IPS-NIHi7 (cell line): Measurements from ENCODE around the gene HMBS.
A peak's percentile ranks its signal among the peaks of the same experiment; 100 is the strongest.
"Not testable (repeated sequence)": the region's sequence is repeated elsewhere in the genome, so short reads cannot be mapped to it uniquely, and the experiment has no call there.

ENCODE experiments used
- DNase-seq: peaks from one replicate; pipeline ENCODE4 v3.0.0; 2012; ENCODE audit warnings: mixed read lengths; ENCODE audit errors: extremely low spot score

HMBS gene

DNA sequence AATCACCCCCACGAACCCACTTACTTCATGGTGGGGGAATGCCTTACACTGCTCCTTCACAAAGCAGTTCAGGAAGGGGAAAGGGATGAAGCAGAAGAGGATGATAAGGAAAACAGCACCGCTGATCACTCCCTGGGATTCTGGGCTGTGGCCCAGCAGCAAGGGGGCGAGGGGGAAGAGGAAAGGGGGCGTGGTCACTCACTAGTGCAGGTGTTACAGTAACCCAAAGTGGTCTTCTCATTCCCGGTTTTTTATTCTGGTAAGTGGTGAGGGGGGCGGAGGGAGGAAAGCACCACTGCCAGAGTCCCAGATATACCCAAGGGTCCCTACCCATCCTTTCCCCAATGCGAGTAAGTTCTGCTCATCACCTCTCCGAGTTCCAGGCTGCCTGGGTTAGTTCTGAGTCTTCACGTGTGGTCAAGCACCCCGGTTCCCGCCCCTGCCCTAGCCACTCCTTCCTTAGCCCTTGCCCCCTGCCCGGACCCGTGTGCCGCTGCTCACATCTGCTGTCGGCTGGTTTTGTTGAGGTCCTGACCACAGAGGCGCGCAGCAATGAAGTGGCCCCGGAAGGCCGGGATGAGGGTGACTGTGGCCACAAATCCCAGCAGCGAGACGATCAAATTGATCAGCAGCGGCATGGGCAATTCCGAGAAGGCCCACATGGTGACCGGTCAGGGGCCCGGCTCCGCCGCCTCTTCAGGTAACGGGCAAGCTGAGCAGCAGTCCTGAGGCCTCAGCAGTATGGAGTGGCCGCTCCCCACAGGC is 16.5 kb downstream of the HMBS start:
- peak; percentile 51 for DNase-seq

GRCh38 chr11:119101759-119102423 is 17.2 kb downstream of the HMBS start, which contains the start of gene DPAGT1:
TSS of gene DPAGT1 (minus strand) at chr11:119101853. CDS start at chr11:119101655, 198 bp downstream.
- DNase-seq: peak; percentile 86

DNA sequence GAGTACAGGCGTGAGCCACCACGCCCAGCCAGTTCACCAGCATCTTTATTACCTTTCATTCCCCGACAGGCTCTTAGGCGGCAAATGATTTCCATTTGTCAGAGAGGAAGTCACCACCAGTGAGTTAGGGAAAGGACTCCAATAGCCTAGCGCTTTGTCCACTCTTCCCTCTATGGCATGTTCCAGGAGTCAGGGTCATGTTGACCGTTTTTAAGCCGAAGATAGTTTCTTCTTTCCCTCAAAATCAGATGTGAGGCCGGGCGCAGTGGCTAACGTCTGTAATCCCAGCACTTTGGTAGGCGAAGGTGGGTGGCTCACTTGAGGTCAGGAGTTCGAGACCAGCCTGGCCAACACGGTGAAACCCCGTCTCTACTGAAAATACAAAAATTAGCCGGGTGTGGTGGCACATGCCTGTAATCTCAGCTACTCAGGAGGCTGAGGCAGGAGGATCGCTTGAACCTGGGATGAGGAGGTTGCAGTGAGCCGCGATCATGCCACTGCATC is 18.5 kb downstream of the HMBS start:
- DNase-seq: not testable (repeated sequence)

DNA sequence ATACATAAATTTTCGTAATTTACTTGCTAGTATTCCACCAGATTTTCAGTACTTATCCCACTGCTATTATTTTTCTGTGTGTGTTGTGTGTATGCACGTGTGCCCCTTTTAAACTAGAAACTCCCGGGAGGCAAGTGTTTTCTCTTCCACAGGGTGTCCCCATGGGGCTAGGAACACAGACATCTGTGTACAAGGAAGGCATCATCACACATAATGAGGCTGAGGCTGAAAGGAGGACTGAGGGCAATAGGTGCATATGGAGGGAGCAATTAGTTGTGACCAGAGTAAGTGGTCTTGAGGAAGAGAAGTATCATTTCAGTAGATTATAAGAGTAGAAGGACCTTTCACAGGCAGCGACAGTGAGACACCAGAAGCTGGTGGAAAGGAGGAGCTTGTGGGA is 19.1 kb downstream of the HMBS start:
- DNase-seq: no peak

DNA sequence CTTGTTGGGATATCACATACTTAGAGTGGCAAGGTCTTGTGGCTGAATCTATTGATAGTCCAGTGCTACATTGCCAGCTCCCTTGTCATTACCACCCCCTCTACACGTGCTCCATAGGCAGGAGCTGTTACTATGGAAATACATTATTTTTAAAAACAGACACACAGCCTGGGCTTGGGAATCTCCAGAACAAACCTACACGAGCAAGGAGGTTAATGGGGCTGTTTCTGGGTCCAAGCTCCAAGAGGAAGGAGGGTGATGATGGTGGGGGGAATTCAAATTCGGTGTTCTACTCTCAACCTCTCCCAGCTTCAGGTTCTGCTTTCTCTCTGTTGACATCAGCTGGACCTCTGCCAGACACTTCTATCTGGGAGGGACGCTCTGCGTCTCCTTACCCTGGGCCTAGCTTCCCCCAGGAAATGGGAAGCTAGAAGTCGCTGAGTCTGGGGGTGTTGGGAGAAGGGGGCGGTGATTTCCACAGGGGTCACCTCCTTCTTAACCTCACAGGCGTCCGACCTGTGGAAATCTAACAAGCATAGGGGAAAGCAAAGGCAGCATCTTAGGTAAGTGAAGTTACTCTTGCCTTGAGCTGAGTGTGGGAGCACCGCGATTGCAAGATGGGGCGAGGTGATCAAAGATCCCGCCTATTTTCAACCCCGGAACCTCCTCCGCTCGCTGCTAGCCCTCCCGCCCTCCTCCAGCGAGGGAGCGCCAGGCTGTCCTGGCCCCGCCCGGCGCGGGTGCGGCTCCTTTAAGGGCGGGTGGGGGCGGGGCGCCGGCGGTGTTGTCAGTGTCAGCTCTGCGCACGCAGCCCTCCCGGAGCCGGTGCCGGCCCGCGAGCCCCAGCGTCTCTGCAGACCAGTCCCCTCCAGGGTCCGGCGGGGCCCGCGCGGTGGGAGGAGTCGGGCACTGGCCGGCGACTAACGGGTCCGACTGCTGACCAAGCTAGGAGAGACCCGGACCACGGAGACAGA is 22.2 kb downstream of the HMBS start, which contains the start of gene C2CD2L:
Gene C2CD2L (plus strand): TSS at position 781 of the 974 bp plus-strand sequence. CDS start 398 bp downstream, outside the sequence.
- DNase-seq: peak; percentile 93

- peak; percentile 19 for DNase-seq
Observed at GRCh38 chr11:119107538-119108145, 23.0 kb downstream of the HMBS start.

DNA sequence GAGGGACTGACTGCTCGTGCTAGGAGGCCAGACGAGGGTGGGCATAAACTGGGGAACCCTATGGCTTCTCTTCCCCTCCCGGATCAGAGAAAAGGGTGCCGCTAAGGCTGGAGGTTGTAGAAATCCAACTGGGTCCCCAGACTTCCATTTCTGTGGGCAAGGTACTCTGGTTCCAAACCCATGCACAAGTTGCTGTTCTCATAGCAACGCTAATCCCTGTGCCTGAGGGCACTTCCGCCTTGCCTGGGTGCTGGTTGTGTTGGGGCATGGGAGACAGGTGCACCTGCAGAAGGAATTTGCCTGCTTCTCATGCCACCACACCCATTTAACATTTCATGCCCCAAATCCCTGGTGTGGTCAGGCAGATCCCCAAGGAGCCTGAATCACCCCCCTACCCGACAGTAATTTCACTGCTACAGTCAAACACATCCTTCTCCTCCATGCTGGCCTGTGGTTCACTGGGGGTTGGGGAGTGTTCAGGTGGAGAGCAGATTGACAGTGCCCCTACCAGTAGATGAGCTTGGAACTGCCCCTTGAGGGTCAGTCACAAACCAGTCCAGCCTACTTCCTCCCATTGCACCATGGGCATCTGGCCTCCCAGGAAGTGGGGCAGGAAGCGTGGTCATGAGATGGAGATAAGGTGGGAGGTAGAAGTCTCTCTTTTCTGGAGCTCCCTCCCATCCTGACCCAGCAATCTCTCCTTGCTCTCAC is 23.6 kb downstream of the HMBS start:
- peak; percentile 32 for DNase-seq

DNA sequence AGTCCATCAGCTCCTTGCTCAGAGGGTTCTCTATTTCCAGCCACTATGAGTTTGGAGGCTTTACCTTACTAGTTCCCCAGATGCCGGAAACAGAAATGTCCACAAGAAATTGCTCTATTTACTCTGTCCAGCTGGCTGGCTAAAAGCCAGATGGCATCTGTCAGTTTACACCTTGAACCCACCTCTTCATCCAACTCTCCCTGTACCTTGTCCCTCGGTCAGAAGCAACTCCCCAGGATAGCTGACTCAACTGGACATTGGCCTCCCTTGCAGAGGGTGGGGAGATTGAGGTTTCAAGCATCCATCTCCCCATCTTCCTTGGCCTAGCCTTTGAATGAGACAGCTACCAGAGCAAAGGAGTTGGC is 24.2 kb downstream of the HMBS start:
- no peak for DNase-seq

DNA sequence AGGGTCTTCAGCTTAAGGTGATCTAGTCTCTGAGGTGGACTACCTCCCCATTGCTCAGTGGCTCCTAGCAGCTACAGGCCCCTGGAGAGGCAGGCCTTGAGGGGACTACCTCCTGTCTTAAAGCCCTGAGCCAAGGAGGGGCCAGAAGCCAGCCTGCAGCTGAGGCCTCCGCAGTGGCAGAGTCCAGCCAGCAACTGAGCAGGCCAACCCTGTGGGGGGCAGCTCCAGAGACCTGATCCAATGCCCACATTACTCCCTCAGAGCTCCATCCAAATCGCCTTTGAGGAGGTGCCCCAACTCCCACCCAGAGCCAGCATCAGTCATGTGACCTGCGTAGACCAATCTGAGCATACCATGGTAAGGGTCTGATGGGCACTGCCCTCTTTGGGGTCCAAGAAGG is 25.2 kb downstream of the HMBS start:
- no peak for DNase-seq

- no peak for DNase-seq
Observed at GRCh38 chr11:119110439-119110838, 25.8 kb downstream of the HMBS start.

DNA sequence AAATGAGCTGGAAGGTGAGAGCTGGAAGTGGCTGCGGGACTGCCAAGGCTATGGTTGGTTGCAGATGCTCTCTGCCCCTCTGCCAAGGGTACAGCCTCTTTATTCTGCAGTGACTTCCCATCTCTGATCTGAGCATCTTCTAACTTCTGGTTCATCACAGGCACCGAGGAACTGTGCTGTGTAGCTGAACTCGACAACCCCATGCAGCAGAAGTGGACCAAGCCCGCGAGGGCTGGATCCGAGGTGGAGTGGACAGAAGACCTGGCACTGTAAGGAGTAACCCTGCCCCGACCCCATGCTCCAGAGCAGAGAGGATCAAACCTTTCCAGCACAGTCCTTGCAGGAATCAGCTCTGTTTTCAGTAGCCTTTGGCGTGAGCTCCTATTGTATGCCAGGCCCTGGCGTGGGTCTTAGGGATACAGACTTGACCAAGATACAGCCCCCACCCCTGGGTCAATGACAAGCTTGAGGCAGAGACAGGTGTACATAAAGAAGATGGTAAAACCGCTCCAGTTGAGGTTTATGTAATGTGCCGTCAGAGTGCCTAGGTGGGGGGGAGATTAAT is 26.8 kb downstream of the HMBS start:
- no peak for DNase-seq

DNA sequence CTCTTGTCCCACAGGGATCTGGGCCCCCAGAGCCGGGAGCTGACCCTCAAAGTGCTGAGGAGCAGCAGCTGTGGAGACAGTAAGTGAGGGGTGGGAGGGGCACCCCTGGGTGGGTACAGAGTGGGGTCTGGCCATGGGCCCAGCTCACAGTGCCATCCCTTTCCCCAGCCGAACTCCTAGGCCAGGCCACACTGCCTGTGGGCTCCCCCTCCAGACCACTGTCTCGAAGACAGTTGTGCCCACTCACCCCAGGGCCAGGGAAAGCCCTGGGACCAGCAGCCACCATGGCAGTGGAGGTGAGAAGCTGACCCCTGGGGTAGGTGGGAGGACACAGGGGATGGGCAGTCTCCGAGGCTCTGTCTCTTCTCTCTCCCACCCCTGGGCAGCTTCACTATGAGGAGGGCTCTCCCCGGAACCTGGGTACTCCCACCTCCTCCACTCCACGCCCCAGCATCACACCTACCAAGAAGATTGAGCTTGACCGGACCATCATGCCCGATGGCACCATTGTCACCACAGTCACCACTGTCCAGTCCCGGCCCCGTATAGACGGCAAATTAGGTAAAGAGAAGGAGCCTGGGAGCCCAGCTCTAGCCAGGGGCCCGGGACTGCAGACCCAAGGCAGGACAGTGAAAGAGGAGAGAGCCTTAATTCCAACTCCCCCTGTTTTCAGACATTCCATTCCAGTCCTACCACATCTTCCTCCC is 27.8 kb downstream of the HMBS start:
- no peak for DNase-seq

DNA sequence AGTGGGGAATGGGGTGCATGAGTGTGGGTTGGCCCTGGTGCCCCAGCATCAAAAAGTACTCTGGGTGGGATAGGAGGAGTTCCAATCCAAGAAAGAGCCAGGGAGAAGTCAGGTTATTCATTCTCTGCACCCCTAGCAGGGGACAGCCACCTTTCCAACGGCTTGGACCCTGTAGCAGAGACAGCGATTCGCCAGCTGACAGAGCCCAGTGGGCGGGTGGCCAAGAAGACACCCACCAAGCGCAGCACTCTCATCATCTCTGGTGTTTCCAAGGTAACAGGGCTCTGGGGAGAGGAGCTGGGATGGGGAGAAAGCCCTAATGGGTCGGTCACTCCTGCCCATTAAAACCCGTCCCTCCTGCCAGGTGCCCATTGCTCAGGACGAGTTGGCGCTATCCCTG is 29.0 kb downstream of the HMBS start:
- no peak for DNase-seq

GRCh38 chr11:119114351-119114750 is 29.7 kb downstream of the HMBS start:
- DNase-seq: no peak

DNA sequence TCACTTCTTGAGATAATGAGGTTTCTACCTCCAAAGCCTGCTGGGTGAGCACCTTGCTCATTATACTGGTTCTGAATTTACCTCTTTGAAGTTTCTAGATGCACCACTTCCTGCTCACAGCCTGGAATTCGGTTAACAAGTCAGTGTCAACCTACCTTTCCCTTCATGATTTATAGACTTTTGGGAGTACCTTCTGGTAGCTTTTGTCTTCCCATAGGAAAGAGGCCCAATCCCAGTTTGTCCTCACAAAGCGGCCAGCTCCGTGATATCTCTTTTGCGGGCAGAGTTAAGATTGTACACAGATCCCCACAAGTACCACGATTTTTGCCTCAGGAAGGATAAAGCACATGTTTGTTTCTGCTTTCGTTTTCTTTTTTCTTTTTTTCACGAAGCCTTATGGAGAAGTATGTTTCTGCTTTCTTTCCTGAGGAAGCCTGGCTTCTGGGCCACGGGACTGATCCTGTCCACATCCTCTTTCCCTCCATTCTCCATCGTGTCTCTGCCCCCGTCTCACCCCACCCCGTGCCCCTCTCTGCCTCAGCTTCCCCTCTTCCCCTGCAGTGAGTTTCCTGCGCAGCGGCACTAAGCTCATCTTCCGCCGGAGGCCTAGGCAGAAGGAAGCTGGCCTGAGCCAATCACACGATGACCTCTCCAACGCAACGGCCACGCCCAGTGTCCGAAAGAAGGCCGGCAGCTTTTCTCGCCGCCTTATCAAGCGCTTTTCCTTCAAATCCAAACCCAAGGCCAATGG is 31.0 kb downstream of the HMBS start:
- DNase-seq: no peak

GRCh38 chr11:119116235-119116594 is 31.5 kb downstream of the HMBS start:
- no peak for DNase-seq

DNA sequence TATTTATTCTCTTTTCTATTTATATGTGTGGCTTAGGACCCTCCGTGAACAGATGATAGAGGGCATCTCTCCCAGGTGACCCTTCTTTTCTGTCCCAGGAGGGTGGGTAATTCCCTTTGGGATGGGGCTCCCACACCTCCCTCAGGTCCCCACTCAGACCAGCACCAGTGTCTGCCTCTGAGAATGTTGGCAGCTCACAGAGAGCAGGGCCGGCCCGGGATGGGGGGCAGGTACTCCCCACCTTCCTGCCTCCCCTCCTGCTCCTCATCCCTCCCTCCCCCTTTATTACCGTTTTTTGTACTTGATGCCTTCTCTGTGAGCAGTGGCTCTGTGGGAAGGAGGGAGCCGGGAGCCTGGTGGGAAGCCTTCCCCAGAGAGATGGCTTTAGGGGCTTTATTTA is 31.9 kb downstream of the HMBS start:
- no peak for DNase-seq

- DNase-seq: no peak
Observed at GRCh38 chr11:119117004-119117706, 32.5 kb downstream of the HMBS start.
